Epithelial cell of esophagus (primary cell): ENCODE data around the gene ABLIM1.

Experiments
- DNase-seq: peaks from one replicate; pipeline ENCODE4 v3.0.0; 2010; ENCODE audit warnings: low read depth
- H3K4me3 ChIP-seq: 2 replicates; pipeline ENCODE4 v1.5.1; 2011; ENCODE audit warnings: mild to moderate bottlenecking, low read length, control low read depth
- CTCF ChIP-seq: IDR thresholded peaks from 2 replicates; pipeline ENCODE4 v1.5.1; 2011; ENCODE audit warnings: low read depth, mild to moderate bottlenecking, low read length, control low read depth, inconsistent platforms; ENCODE audit not compliant: insufficient read depth; ENCODE audit errors: missing control alignments

The ABLIM1 gene

GRCh38 chr10:114400091-114400490, 258.0 kb downstream of the ABLIM1 start:
- H3K4me3 ChIP-seq, result no peak overlapping the region
- TF ChIP-seq CTCF, result no peak
- DNase-seq, result no peak

- TF ChIP-seq CTCF, result no peak
- H3K4me3 ChIP-seq, result no peak overlapping the region
- no peak for DNase-seq
Observed at GRCh38 chr10:114399576-114399975, 258.5 kb downstream of the ABLIM1 start.

GRCh38 chr10:114398587-114399331, 259.3 kb downstream of the ABLIM1 start:
- TF ChIP-seq CTCF, result no peak
- H3K4me3 ChIP-seq, result no peak overlapping the region
- no peak for DNase-seq

- no peak overlapping the region for H3K4me3 ChIP-seq
- no peak for DNase-seq
- TF ChIP-seq CTCF, result peak; percentile 3
Observed at GRCh38 chr10:114397651-114398145, 260.4 kb downstream of the ABLIM1 start.

GRCh38 chr10:114396464-114396863, 261.6 kb downstream of the ABLIM1 start:
- no peak for DNase-seq
- H3K4me3 ChIP-seq, result no peak overlapping the region
- TF ChIP-seq CTCF, result no peak

- no peak for DNase-seq
- no peak for TF ChIP-seq CTCF
- H3K4me3 ChIP-seq, result no peak overlapping the region
Observed at GRCh38 chr10:114395366-114396022, 262.6 kb downstream of the ABLIM1 start.
